ENCODE data around the gene LRIT3.
"Not testable (repeated sequence)": the region's sequence is repeated elsewhere in the genome, so short reads cannot be mapped to it uniquely, and the experiment has no call there.

The LRIT3 gene

GRCh38 chr4:109836985-109837384, 10.9 kb upstream of the LRIT3 start:
- DNase-seq, result no peak
- intact Hi-C loops (cut with DNase I), result no loop called here

- intact Hi-C loops (cut with DNase I), result no loop called here
- DNase-seq, result no peak
These were observed 1.4 kb upstream of the LRIT3 start for GRCh38 chr4:109846395-109847098.

GRCh38 chr4:109848501-109848900, 594 bp downstream of the LRIT3 start:
- DNase-seq, result no peak
- intact Hi-C loops (cut with DNase I), result no loop called here

GRCh38 chr4:109850601-109851000, 2.7 kb downstream of the LRIT3 start:
- intact Hi-C loops (cut with DNase I), result no loop called here
- no peak for DNase-seq

- DNase-seq; intact Hi-C loops (cut with DNase I): not testable (repeated sequence)
These were observed 11.8 kb downstream of the LRIT3 start for GRCh38 chr4:109859426-109860300.

GRCh38 chr4:109861271-109861670, 13.4 kb downstream of the LRIT3 start:
- intact Hi-C loops (cut with DNase I), result no loop called here
- no peak for DNase-seq

- intact Hi-C loops (cut with DNase I), result no loop called here
- no peak for DNase-seq
These were observed 14.1 kb downstream of the LRIT3 start for GRCh38 chr4:109861916-109862511.

- DNase-seq, result no peak
- intact Hi-C loops (cut with DNase I), result no loop called here
These were observed 16.2 kb downstream of the LRIT3 start for GRCh38 chr4:109864134-109864533.

- DNase-seq, result no peak
- intact Hi-C loops (cut with DNase I), result no loop called here
These were observed 22.2 kb downstream of the LRIT3 start for GRCh38 chr4:109870061-109870460.

- intact Hi-C loops (cut with DNase I), result no loop called here
- no peak for DNase-seq
These were observed 24.2 kb downstream of the LRIT3 start for GRCh38 chr4:109872065-109872464.

GRCh38 chr4:109872950-109873656, 25.2 kb downstream of the LRIT3 start:
- intact Hi-C loops (cut with DNase I), result no loop called here
- no peak for DNase-seq

GRCh38 chr4:109873791-109874514, 26.0 kb downstream of the LRIT3 start:
- intact Hi-C loops (cut with DNase I), result no loop called here
- no peak for DNase-seq

- DNase-seq, result no peak
- intact Hi-C loops (cut with DNase I), result no loop called here
These were observed 27.2 kb downstream of the LRIT3 start for GRCh38 chr4:109875106-109875505.

GRCh38 chr4:109875553-109875952, 27.6 kb downstream of the LRIT3 start:
- intact Hi-C loops (cut with DNase I); DNase-seq: not testable (repeated sequence)

GRCh38 chr4:109876634-109877265, 28.8 kb downstream of the LRIT3 start:
- intact Hi-C loops (cut with DNase I), result no loop called here
- DNase-seq, result no peak

- DNase-seq, result no peak
These were observed 29.5 kb downstream of the LRIT3 start for GRCh38 chr4:109877400-109877799.

GRCh38 chr4:109878355-109878754, 30.4 kb downstream of the LRIT3 start:
- intact Hi-C loops (cut with DNase I), result no loop called here
- no peak for DNase-seq

More at GRCh38 chr4:109877400-109877799, 29.5 kb downstream of the LRIT3 start:
- intact Hi-C loops (cut with DNase I), result no loop called here

- DNase-seq, result peak in 5 of 42 donors; percentile 1 to 29 (median 5)
- intact Hi-C loops (cut with DNase I), result no loop called here
These were observed 31.2 kb downstream of the LRIT3 start for GRCh38 chr4:109879081-109879480.

Measured in head of caudate nucleus (tissue), 42 donors.